IMR-90 (cell line): ENCODE measurements around the gene SLC7A9.

ENCODE experiments used
- CEBPB ChIP-seq: IDR thresholded peaks from 2 replicates; pipeline ENCODE4 v1.6.1; 2012; ENCODE audit warnings: low read depth, low read length, improper control_type of control experiment
- CHD1 ChIP-seq: IDR thresholded peaks from 2 replicates; pipeline ENCODE4 v1.6.1; 2012; ENCODE audit warnings: low read depth, low read length, improper control_type of control experiment
- CTCF ChIP-seq: conservative IDR thresholded peaks from 2 replicates; pipeline ENCODE4 v1.5.1; 2012; ENCODE audit warnings: mild to moderate bottlenecking, low read depth, low read length, improper control_type of control experiment
- ELK1 ChIP-seq: fragments of 150-350 bp; IDR thresholded peaks from 2 replicates; pipeline ENCODE4 v1.6.1; 2016; ENCODE audit warnings: low read depth, mild to moderate bottlenecking, low read length, moderate library complexity, borderline replicate concordance
- FOS ChIP-seq: fragments of 150-350 bp; IDR thresholded peaks from 2 replicates; pipeline ENCODE4 v1.6.1; 2016; ENCODE audit warnings: low read depth, low read length
- MAZ ChIP-seq: IDR thresholded peaks from 2 replicates; pipeline ENCODE4 v1.6.1; 2012; ENCODE audit warnings: low read depth, mild to moderate bottlenecking, low read length, improper control_type of control experiment, moderate library complexity, borderline replicate concordance
- MXI1 ChIP-seq: IDR thresholded peaks from 2 replicates; pipeline ENCODE4 v1.6.1; 2012; ENCODE audit warnings: low read depth, mild to moderate bottlenecking, low read length, moderate library complexity, borderline replicate concordance
- NFE2L2 ChIP-seq: fragments of 150-350 bp; IDR thresholded peaks from 2 replicates; pipeline ENCODE4 v1.6.1; 2016; ENCODE audit warnings: low read depth, mild to moderate bottlenecking, low read length
- POLR2A ChIP-seq: IDR thresholded peaks from 2 replicates; pipeline ENCODE4 v1.6.1; 2012; ENCODE audit warnings: mild to moderate bottlenecking, low read depth, low read length
- RAD21 ChIP-seq: IDR thresholded peaks from 2 replicates; pipeline ENCODE4 v1.6.1; 2012; ENCODE audit warnings: low read length, improper control_type of control experiment
- RFX5 ChIP-seq: IDR thresholded peaks from 2 replicates; pipeline ENCODE4 v1.8.0; 2012; ENCODE audit warnings: low read depth, mild to moderate bottlenecking, low read length, moderate library complexity
- USF2 ChIP-seq: fragments of 150-350 bp; IDR thresholded peaks from 2 replicates; pipeline ENCODE4 v1.6.1; 2017; ENCODE audit warnings: mild to moderate bottlenecking, antibody characterized with exemption, low read length, low read depth

GRCh38 chr19:32809754-32810153 lies 59.8 kb downstream of the SLC7A9 start:
- TF ChIP-seq CTCF (no peak), USF2 (no peak), RAD21 (no peak), FOS (no peak), POLR2A (no peak), ELK1 (no peak), NFE2L2 (no peak), CHD1 (no peak), MAZ (no peak), CEBPB (no peak), MXI1 (no peak), RFX5 (no peak)
